DOHH2 (cell line): ENCODE results near the gene ANXA9.

Experiments used
- CTCF ChIP-seq: fragments of 200-600 bp; sonication (generic); IDR thresholded peaks from one replicate; pipeline ENCODE4 v1.5.1; 2014; ENCODE audit warnings: antibody characterized with exemption, mild to moderate bottlenecking, low read depth, low read length; ENCODE audit not compliant: poor library complexity, severe bottlenecking
- EZH2phosphoT487 ChIP-seq: fragments of 200-600 bp; sonication (generic); IDR thresholded peaks from 2 replicates; pipeline ENCODE4 v1.6.1; 2017; ENCODE audit warnings: borderline replicate concordance, mild to moderate bottlenecking, antibody characterized with exemption, low read length, moderate library complexity, mixed read lengths

GRCh38 chr1:151026460-151026859 is 44.4 kb downstream of the ANXA9 start:
- TF ChIP-seq CTCF = no peak
- TF ChIP-seq EZH2phosphoT487 = no peak
